ENCODE measurements around the gene TSPAN31. TPM values are rescaled to one million over a fixed set of nuclear protein-coding genes. Genes with fewer than 3 reads are reported as not detected.

The TSPAN31 gene
- total RNA-seq, 1 donor from 2014 or later = 67.0 TPM

- Histone ChIP-seq H3K27ac (peak overlapping the region; percentile 90), H3K27me3 (no peaks in the 10 kb centered on the region), H3K4me3 (peak overlapping the region; percentile 59 to 67), H3K9me3 (no peaks in the 10 kb centered on the region), H3K4me1 (peaks cover 14% of the 10 kb centered on the region), H3K36me3 (peaks cover 0 to 28% of the 10 kb centered on the region in 2 donors)
- intact Hi-C loops (cut with DNase I) = no loop called here
- DNase-seq (ENCODE audit: extremely low spot score in 2 of 2) = peak in 1 of 2 donors; percentile 94
- no peak for TF ChIP-seq POLR2AphosphoS5 (IDR thresholded peaks at IDR 0.05; ENCODE audit: insufficient read depth in 1 of 2, low read depth in 1 of 2)
- no peak for TF ChIP-seq POLR2A (IDR thresholded peaks at IDR 0.05)
- no peak for TF ChIP-seq CTCF (IDR thresholded peaks at IDR 0.05)
These were observed 554 bp upstream of the TSPAN31 start for GRCh38 chr12:57744194-57744776.

GRCh38 chr12:57745485-57745881, 644 bp downstream of the TSPAN31 start:
- no peak for DNase-seq (ENCODE audit: extremely low spot score in 2 of 2)
- intact Hi-C loops (cut with DNase I) = no loop called here
- no peak for TF ChIP-seq POLR2AphosphoS5 (IDR thresholded peaks at IDR 0.05; ENCODE audit: insufficient read depth in 1 of 2, low read depth in 1 of 2)
- no peak for TF ChIP-seq POLR2A (IDR thresholded peaks at IDR 0.05)
- TF ChIP-seq CTCF (IDR thresholded peaks at IDR 0.05) = no peak
- Histone ChIP-seq H3K36me3 (peaks cover 0 to 32% of the 10 kb centered on the region in 2 donors), H3K27me3 (no peaks in the 10 kb centered on the region), H3K9me3 (no peaks in the 10 kb centered on the region), H3K4me1 (peaks cover 14% of the 10 kb centered on the region), H3K4me3 (peak overlapping the region; percentile 59 to 67), H3K27ac (peak overlapping the region; percentile 90)

- TF ChIP-seq POLR2AphosphoS5 (IDR thresholded peaks at IDR 0.05; ENCODE audit: insufficient read depth in 1 of 2, low read depth in 1 of 2) (no peak), POLR2A (IDR thresholded peaks at IDR 0.05) (no peak), CTCF (IDR thresholded peaks at IDR 0.05) (no peak)
- H3K4me3 ChIP-seq = peak overlapping the region; percentile 59 to 67
- no peaks in the 10 kb centered on the region for H3K27me3 ChIP-seq
- DNase-seq (ENCODE audit: extremely low spot score in 2 of 2) = no peak
- intact Hi-C loops (cut with DNase I) = no loop called here
- H3K9me3 ChIP-seq = no peaks in the 10 kb centered on the region
- no peak overlapping the region for H3K27ac ChIP-seq
- H3K36me3 ChIP-seq = peaks cover 0 to 32% of the 10 kb centered on the region in 2 donors
- peaks cover 18% of the 10 kb centered on the region for H3K4me1 ChIP-seq
These were observed 1.2 kb downstream of the TSPAN31 start for GRCh38 chr12:57746025-57746424.

- H3K9me3 ChIP-seq = no peaks in the 10 kb centered on the region
- H3K4me1 ChIP-seq = peaks cover 33% of the 10 kb centered on the region
- peaks cover 0 to 32% of the 10 kb centered on the region in 2 donors for H3K36me3 ChIP-seq
- H3K27ac ChIP-seq = no peak overlapping the region
- TF ChIP-seq POLR2AphosphoS5 (IDR thresholded peaks at IDR 0.05; ENCODE audit: insufficient read depth in 1 of 2, low read depth in 1 of 2) = no peak
- TF ChIP-seq CTCF (IDR thresholded peaks at IDR 0.05) = no peak
- TF ChIP-seq POLR2A (IDR thresholded peaks at IDR 0.05) = no peak
- no peak overlapping the region for H3K4me3 ChIP-seq
- no peaks in the 10 kb centered on the region for H3K27me3 ChIP-seq
- intact Hi-C loops (cut with DNase I) = no loop called here
- DNase-seq (ENCODE audit: extremely low spot score in 2 of 2) = no peak
These were observed 4.2 kb downstream of the TSPAN31 start for GRCh38 chr12:57749061-57749460.
